ENCODE measurements around the gene FBXL19. TPM values are rescaled to one million over a fixed set of nuclear protein-coding genes. Genes with fewer than 3 reads are reported as not detected.
A peak's percentile ranks its signal among the peaks of the same experiment; 100 is the strongest.

FBXL19 gene
- total and polyA plus RNA-seq, 9 of the 15 experiments (the other 6 are each of a cell fraction or from before 2014, with no cell fraction given), result 0.13 to 48.0 (median 13.5) TPM; not detected in 1

DNA sequence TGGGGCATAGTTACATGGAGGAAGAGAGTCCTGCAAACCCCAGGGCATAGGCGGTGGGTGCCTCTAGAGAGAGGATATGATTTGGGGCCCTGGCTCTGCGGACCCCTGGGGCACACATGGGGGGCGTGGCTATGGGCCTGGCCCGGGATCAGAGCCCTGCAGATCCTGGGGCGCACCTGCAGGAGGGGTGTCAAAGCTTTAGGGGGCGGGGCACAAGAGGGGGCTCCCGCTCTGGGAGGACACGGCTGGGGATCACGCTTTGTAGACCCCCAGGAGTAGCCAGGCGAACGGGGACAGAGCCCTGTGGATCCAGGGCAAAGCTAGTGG, 30.0 kb upstream of the FBXL19 start (continued):
- TF ChIP-seq SRF (CRISPR knock-in tag; IDR thresholded peaks at IDR 0.05) (no peak), HMG20B (CRISPR knock-in tag; IDR thresholded peaks at IDR 0.05) (no peak), TCF3 (CRISPR knock-in tag; IDR thresholded peaks at IDR 0.05) (no peak), FOXP1 (CRISPR knock-in tag; IDR thresholded peaks at IDR 0.05) (no peak), NFIX (CRISPR knock-in tag; IDR thresholded peaks at IDR 0.05; ENCODE audit: low read depth) (no peak), BRD4 (IDR thresholded peaks at IDR 0.05) (no peak), ZBTB7A (IDR thresholded peaks at IDR 0.05; ENCODE audit: borderline replicate concordance, control insufficient read depth, low read depth, low read length) (peak; percentile 31; the same call in 1 of the 2 replicates), SNIP1 (IDR thresholded peaks at IDR 0.05; ENCODE audit: low read depth) (no peak), ZNF263 (CRISPR knock-in tag; IDR thresholded peaks at IDR 0.05; ENCODE audit: borderline replicate concordance) (0 out of 2 replicates have a peak, but pooled peaks have one; percentile 33)
- TF ChIP-seq, protein P1, sequence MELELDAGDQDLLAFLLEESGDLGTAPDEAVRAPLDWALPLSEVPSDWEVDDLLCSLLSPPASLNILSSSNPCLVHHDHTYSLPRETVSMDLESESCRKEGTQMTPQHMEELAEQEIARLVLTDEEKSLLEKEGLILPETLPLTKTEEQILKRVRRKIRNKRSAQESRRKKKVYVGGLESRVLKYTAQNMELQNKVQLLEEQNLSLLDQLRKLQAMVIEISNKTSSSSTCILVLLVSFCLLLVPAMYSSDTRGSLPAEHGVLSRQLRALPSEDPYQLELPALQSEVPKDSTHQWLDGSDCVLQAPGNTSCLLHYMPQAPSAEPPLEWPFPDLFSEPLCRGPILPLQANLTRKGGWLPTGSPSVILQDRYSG (tag; conservative IDR thresholded peaks at IDR 0.05; ENCODE audit: low read depth), result no peak
- TF ChIP-seq, protein P2, sequence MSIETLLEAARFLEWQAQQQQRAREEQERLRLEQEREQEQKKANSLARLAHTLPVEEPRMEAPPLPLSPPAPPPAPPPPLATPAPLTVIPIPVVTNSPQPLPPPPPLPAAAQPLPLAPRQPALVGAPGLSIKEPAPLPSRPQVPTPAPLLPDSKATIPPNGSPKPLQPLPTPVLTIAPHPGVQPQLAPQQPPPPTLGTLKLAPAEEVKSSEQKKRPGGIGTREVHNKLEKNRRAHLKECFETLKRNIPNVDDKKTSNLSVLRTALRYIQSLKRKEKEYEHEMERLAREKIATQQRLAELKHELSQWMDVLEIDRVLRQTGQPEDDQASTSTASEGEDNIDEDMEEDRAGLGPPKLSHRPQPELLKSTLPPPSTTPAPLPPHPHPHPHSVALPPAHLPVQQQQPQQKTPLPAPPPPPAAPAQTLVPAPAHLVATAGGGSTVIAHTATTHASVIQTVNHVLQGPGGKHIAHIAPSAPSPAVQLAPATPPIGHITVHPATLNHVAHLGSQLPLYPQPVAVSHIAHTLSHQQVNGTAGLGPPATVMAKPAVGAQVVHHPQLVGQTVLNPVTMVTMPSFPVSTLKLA (conservative IDR thresholded peaks at IDR 0.05), result no peak

Data from K562 (cell line).